ENCODE results near the gene MRPS6. TPM values are rescaled to one million over a fixed set of nuclear protein-coding genes. Genes with fewer than 3 reads are reported as not detected.

Gene MRPS6
- total and polyA plus RNA-seq, 10 of the 15 experiments (the other 5 are each of a cell fraction or from before 2014, with no cell fraction given), result 32.5 to 232 (median 90.3) TPM

- SMC1A ChIA-PET (ENCODE audit: uncharacterized antibody, unreplicated experiment), result no interaction called here
- no peak for FAIRE-seq
- H3K4me2 ChIP-seq (ENCODE audit: control insufficient read depth, insufficient read depth), result no peak overlapping the region
- H3K9me3 ChIP-seq (replicated peaks; ENCODE audit: control insufficient read depth, insufficient read depth, low read length), result no peaks in the 10 kb centered on the region; the same call in 1 of the 3 replicates
- H3K36me3 ChIP-seq (ENCODE audit: control insufficient read depth in 2 of 2, insufficient read depth in 2 of 2, low read length in 1 of 2), result no peaks in the 10 kb centered on the region
- no peak overlapping the region for H3K4me3 ChIP-seq
- H3K9ac ChIP-seq (ENCODE audit: control insufficient read depth, insufficient read depth, low read length), result no peak overlapping the region
- no peak for ATAC-seq
- H4K20me1 ChIP-seq (ENCODE audit: control insufficient read depth, insufficient read depth), result no peaks in the 10 kb centered on the region
- CTCF ChIA-PET, result no interaction called here
- H3K27ac ChIP-seq (ENCODE audit: control insufficient read depth, insufficient read depth), result no peak overlapping the region
- TF ChIP-seq, protein P1, sequence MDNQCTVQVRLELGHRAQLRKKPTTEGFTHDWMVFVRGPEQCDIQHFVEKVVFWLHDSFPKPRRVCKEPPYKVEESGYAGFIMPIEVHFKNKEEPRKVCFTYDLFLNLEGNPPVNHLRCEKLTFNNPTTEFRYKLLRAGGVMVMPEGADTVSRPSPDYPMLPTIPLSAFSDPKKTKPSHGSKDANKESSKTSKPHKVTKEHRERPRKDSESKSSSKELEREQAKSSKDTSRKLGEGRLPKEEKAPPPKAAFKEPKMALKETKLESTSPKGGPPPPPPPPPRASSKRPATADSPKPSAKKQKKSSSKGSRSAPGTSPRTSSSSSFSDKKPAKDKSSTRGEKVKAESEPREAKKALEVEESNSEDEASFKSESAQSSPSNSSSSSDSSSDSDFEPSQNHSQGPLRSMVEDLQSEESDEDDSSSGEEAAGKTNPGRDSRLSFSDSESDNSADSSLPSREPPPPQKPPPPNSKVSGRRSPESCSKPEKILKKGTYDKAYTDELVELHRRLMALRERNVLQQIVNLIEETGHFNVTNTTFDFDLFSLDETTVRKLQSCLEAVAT (IDR thresholded peaks at IDR 0.05), result no peak
- TF ChIP-seq TBL1XR1 (IDR thresholded peaks at IDR 0.05; ENCODE audit: low read depth, low read length), result no peak
- H2AFZ ChIP-seq (ENCODE audit: control insufficient read depth, low read depth, low read length), result no peak overlapping the region
- POLR2A ChIA-PET, result no interaction called here
- intact Hi-C loops (cut with micrococcal nuclease; ENCODE audit: unreplicated experiment) (no loop called here), in situ Hi-C loops (cut with MboI) (no loop called here)
- no TSS peak for BruUV-seq (replicated peaks)
- H3K79me2 ChIP-seq (ENCODE audit: control insufficient read depth, insufficient read depth, low read length), result no peaks in the 10 kb centered on the region
- no peak for DNase-seq (ENCODE audit: low read depth, low spot score)
- H3K4me1 ChIP-seq (ENCODE audit: control insufficient read depth, insufficient read depth, low read length), result no peaks in the 10 kb centered on the region
- no peaks in the 10 kb centered on the region for H3K27me3 ChIP-seq (replicated peaks in 1 of 2; ENCODE audit: control insufficient read depth in 2 of 2, insufficient read depth in 2 of 2, low read length in 1 of 2)
- RAD21 ChIA-PET (ENCODE audit: unreplicated experiment), result no interaction called here
Measured at GRCh38 chr21:34174470-34174869, 101.1 kb downstream of the MRPS6 start.

DNA sequence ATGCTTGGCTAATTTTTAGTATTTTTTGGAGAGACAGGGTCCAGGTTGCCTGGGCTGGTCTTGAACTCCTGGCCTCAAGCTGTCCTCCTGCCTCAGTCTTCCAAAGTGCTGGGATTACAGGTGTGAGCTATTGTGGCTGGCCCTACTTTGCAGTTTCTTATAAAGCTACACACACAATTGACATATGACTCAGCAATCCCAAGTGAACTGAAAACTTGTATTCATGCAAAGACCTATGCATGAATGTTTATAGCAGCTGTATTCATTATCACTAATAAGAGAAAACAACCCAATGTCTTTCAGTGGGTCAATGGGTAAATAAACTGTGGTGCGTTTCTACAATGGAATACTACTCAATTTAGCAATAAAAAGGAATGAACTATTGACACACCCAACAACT lies 103.1 kb downstream of the MRPS6 start:
- H3K4me3 ChIP-seq, result no peak overlapping the region
- no peaks in the 10 kb centered on the region for H3K36me3 ChIP-seq (ENCODE audit: control insufficient read depth in 2 of 2, insufficient read depth in 2 of 2, low read length in 1 of 2)
- H3K4me2 ChIP-seq (ENCODE audit: control insufficient read depth, insufficient read depth), result no peak overlapping the region
- ChIA-PET CTCF (interaction anchor here (0.7 to 1.1 kb wide), 2 partner anchors 28 to 86 kb away, joined by 3 read pairs; no protein-coding TSS in a partner anchor), POLR2A (no interaction called here), RAD21 (ENCODE audit: unreplicated experiment) (no interaction called here), SMC1A (ENCODE audit: uncharacterized antibody, unreplicated experiment) (no interaction called here)
- DNase-seq (ENCODE audit: low read depth, low spot score) (no peak), ATAC-seq (no peak), FAIRE-seq (no peak)
- no peaks in the 10 kb centered on the region; the same call in 2 of the 3 replicates for H3K9me3 ChIP-seq (replicated peaks; ENCODE audit: control insufficient read depth, insufficient read depth, low read length)
- TF ChIP-seq ZNF217 (IDR thresholded peaks at IDR 0.05), result no peak
- TF ChIP-seq ZBTB40 (IDR thresholded peaks at IDR 0.05; ENCODE audit: borderline replicate concordance), result no peak
- no peak for TF ChIP-seq MAX (IDR thresholded peaks at IDR 0.05; ENCODE audit: low read depth, low read length)
- TF ChIP-seq EED (IDR thresholded peaks at IDR 0.05; ENCODE audit: low read depth), result no peak
- TF ChIP-seq NFYB (IDR thresholded peaks at IDR 0.05; ENCODE audit: insufficient read depth, low read depth, low read length), result no peak
- TF ChIP-seq NFXL1 (IDR thresholded peaks at IDR 0.05; ENCODE audit: borderline replicate concordance), result no peak
- TF ChIP-seq ZNF622 (IDR thresholded peaks at IDR 0.05), result no peak
- TF ChIP-seq NR2C1 (IDR thresholded peaks at IDR 0.05), result no peak
- H2AFZ ChIP-seq (ENCODE audit: control insufficient read depth, low read depth, low read length), result no peak overlapping the region
- H3K4me1 ChIP-seq (ENCODE audit: control insufficient read depth, insufficient read depth, low read length), result no peaks in the 10 kb centered on the region
- H4K20me1 ChIP-seq (ENCODE audit: control insufficient read depth, insufficient read depth), result no peaks in the 10 kb centered on the region
- no peaks in the 10 kb centered on the region for H3K27me3 ChIP-seq (replicated peaks in 1 of 2; ENCODE audit: control insufficient read depth in 2 of 2, insufficient read depth in 2 of 2, low read length in 1 of 2)
- no TSS peak for BruUV-seq (replicated peaks)
- intact Hi-C loops (cut with micrococcal nuclease; ENCODE audit: unreplicated experiment) (no loop called here), in situ Hi-C loops (cut with MboI) (no loop called here)
- H3K27ac ChIP-seq (ENCODE audit: control insufficient read depth, insufficient read depth), result no peak overlapping the region
- H3K79me2 ChIP-seq (ENCODE audit: control insufficient read depth, insufficient read depth, low read length), result no peaks in the 10 kb centered on the region
- H3K9ac ChIP-seq (ENCODE audit: control insufficient read depth, insufficient read depth, low read length), result no peak overlapping the region
- 48% methylated on average over 1 of the region's 1 CpG for WGBS (ENCODE audit: insufficient coverage, insufficient replicate concordance, low lambda C conversion rate, missing lambda C conversion rate)

All from GM12878 (cell line).